PC-3 (cell line): ENCODE results near the gene SUV39H1.

ENCODE experiments used
- EZH2phosphoT487 ChIP-seq: fragments of 300-600 bp; sonication (generic); IDR thresholded peaks from 2 replicates; pipeline ENCODE4 v1.6.1; 2018; ENCODE audit warnings: mild to moderate bottlenecking, antibody characterized with exemption, low read length, borderline replicate concordance
- TF ChIP-seq, protein P1 (sequence below): fragments of 300-600 bp; sonication (generic); conservative IDR thresholded peaks from 2 replicates; pipeline ENCODE4 v1.5.1; 2017; ENCODE audit warnings: antibody characterized with exemption, low read depth, mild to moderate bottlenecking, low read length

DNA sequence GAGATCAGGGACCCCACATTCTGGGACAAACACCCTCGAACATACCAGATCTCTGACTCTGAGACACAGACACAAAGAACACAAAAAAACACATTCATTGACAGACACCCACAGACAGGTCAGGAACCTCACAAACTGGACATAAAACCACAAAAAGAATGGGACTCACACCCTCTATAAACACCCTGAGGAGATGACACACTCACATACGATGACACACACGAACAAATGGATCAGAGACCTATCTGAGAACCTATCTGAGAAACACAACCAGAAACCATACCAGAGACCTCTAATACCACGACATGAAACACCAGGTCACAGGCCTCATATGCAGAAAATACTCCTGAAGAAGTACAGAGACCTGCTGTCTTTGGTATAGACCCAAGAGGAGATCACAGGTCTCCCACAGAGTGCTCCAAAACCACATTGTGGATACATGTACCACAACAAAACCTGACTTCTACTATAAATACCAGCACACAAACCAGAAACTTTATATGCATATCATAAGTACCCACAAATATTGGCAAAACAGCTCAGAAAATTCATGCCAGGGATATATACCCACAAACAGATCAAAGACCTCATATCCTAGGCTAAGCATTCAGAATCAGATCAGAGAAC lies 19.5 kb downstream of the SUV39H1 start:
- no peak for TF ChIP-seq EZH2phosphoT487
- TF ChIP-seq, protein P1, sequence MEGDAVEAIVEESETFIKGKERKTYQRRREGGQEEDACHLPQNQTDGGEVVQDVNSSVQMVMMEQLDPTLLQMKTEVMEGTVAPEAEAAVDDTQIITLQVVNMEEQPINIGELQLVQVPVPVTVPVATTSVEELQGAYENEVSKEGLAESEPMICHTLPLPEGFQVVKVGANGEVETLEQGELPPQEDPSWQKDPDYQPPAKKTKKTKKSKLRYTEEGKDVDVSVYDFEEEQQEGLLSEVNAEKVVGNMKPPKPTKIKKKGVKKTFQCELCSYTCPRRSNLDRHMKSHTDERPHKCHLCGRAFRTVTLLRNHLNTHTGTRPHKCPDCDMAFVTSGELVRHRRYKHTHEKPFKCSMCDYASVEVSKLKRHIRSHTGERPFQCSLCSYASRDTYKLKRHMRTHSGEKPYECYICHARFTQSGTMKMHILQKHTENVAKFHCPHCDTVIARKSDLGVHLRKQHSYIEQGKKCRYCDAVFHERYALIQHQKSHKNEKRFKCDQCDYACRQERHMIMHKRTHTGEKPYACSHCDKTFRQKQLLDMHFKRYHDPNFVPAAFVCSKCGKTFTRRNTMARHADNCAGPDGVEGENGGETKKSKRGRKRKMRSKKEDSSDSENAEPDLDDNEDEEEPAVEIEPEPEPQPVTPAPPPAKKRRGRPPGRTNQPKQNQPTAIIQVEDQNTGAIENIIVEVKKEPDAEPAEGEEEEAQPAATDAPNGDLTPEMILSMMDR, result no peak
